K562 (cell line): Measurements from ENCODE around the gene IL20RA. TPM values are rescaled to one million over a fixed set of nuclear protein-coding genes. Genes with fewer than 3 reads are reported as not detected.

Experiments
- ATAC-seq: fragments of 200-7000 bp; cut with Tn5 transposase; 3 replicates; pipeline ENCODE4 v1.9.1; 2020; ENCODE audit warnings: moderate library complexity
- BruUV-seq: library from RNA; stranded (reverse); fragments of 400-500 nt; replicated peaks from 2 replicates; lab custom pipeline; 2021; lab: Mats Ljungman, UMichigan
- CTCF ChIA-PET: fragments of 300-600 bp; formaldehyde crosslinking; extraction: SDS; loops from one replicate; lab custom pipeline; 2021; ENCODE audit warnings: low intra/inter-chr PET ratio; lab: Yijun Ruan, JAX
- POLR2A ChIA-PET: fragments of 300-600, 350-650 bp; sonication (Branson Sonifier 250); formaldehyde crosslinking; extraction: SDS; loops from one replicate; lab custom pipeline; 2021; ENCODE audit warnings: antibody characterized with exemption, inconsistent platforms; lab: Yijun Ruan, JAX
- DNase-seq, 4 experiments: peaks; one replicate each; pipeline versions ENCODE4 v3.0.0 to v3.0.0-alpha.2; 2011 to 2018; ENCODE audit warnings: low spot score in 3 of 4, mixed read lengths in 3 of 4; ENCODE audit errors: extremely low read depth in 1 of 4
- FAIRE-seq: peaks from 2 replicates; lab custom pipeline; 2011; peaks lifted over from hg19 to GRCh38; lab: Jason Lieb, UNC
- H2AFZ ChIP-seq: 2 replicates; pipeline ENCODE4 v1.6.0; 2011; ENCODE audit warnings: low read depth, low read length, control low read depth, inconsistent platforms
- H3K27ac ChIP-seq: fragments of 200-600 bp; 3 replicates; pipeline ENCODE4 v1.8.0; 2011; ENCODE audit warnings: low read depth, mild to moderate bottlenecking, control low read depth, inconsistent platforms, low read length, moderate library complexity, mixed read lengths; ENCODE audit errors: extremely low read depth
- H3K27me3 ChIP-seq, 2 experiments: fragments of 300-600 bp in 1 of 2; 2 replicates in 1 of 2; 3 replicates in 1 of 2; pipeline versions ENCODE4 v1.6.0 to v1.8.0; 2011; ENCODE audit warnings: inconsistent platforms in 2 of 2, low read length in 2 of 2, mild to moderate bottlenecking in 1 of 2, mixed read lengths in 1 of 2, moderate library complexity in 1 of 2; ENCODE audit not compliant: control insufficient read depth in 2 of 2, insufficient read depth in 2 of 2
- H3K36me3 ChIP-seq: fragments of 300-600 bp; 3 replicates; pipeline ENCODE4 v1.8.0; 2011; ENCODE audit warnings: mild to moderate bottlenecking, low read length, inconsistent platforms; ENCODE audit not compliant: control insufficient read depth, insufficient read depth
- H3K4me1 ChIP-seq, 2 experiments: fragments of 200-600 bp in 1 of 2; replicated peaks in 1 of 2; 2 replicates in 1 of 2; 3 replicates in 1 of 2; pipeline versions ENCODE4 v1.5.1 to v1.8.0; 2011; ENCODE audit warnings: inconsistent platforms in 2 of 2, low read length in 2 of 2, mild to moderate bottlenecking in 1 of 2, mixed read lengths in 1 of 2, moderate library complexity in 1 of 2; ENCODE audit not compliant: control insufficient read depth in 2 of 2, insufficient read depth in 2 of 2
- H3K4me2 ChIP-seq: 2 replicates; pipeline ENCODE4 v1.6.1; 2011; ENCODE audit warnings: low read length, control low read depth, inconsistent platforms, mixed read lengths; ENCODE audit not compliant: insufficient read depth
- H3K4me3 ChIP-seq: fragments of 200-600 bp; sonication (generic), shearing (Covaris generic); 2 replicates; pipeline ENCODE4 v1.5.1; 2016; ENCODE audit warnings: control low read depth, inconsistent platforms
- H3K79me2 ChIP-seq: fragments of 200-600 bp; 3 replicates; pipeline ENCODE4 v1.8.0; 2011; ENCODE audit warnings: low read length, inconsistent platforms; ENCODE audit not compliant: control insufficient read depth, insufficient read depth
- H3K9ac ChIP-seq, 2 experiments: 2 replicates each; pipeline versions ENCODE4 v1.6.0 to v1.6.1; 2011; ENCODE audit warnings: low read depth in 2 of 2, low read length in 2 of 2, control low read depth in 1 of 2, inconsistent platforms in 1 of 2, mild to moderate bottlenecking in 1 of 2, mixed read lengths in 1 of 2; ENCODE audit not compliant: insufficient read depth in 1 of 2
- H3K9me1 ChIP-seq: one replicate; pipeline ENCODE4 v1.6.0; 2011; ENCODE audit warnings: inconsistent platforms, mild to moderate bottlenecking, low read length, moderate library complexity; ENCODE audit not compliant: control insufficient read depth, insufficient read depth
- H3K9me3 ChIP-seq: replicated peaks from 2 replicates; pipeline ENCODE4 v1.5.1; 2011; ENCODE audit warnings: low read depth, low read length, inconsistent platforms; ENCODE audit not compliant: control insufficient read depth, insufficient read depth
- H4K20me1 ChIP-seq: replicated peaks from 2 replicates; pipeline ENCODE4 v1.6.1; 2011; ENCODE audit warnings: low read length, inconsistent platforms, mixed read lengths; ENCODE audit not compliant: control insufficient read depth, insufficient read depth
- BRF2 ChIP-seq: IDR thresholded peaks from 3 replicates; pipeline ENCODE4 v1.6.1; 2011; ENCODE audit warnings: borderline replicate concordance, mild to moderate bottlenecking; ENCODE audit not compliant: insufficient read length, insufficient read depth
- ESRRB ChIP-seq: fragments of 250-450 bp; sonication (Bioruptor Pico); IDR thresholded peaks from 2 replicates; pipeline ENCODE4 v1.5.0; 2020; ENCODE audit warnings: mild to moderate bottlenecking, moderate library complexity, borderline replicate concordance
- FOS ChIP-seq: IDR thresholded peaks from 3 replicates; pipeline ENCODE4 v1.6.1; 2011; ENCODE audit not compliant: insufficient read length; ENCODE audit errors: extremely low read depth
- FOSL1 ChIP-seq: fragments of 200-800 bp; sonication (Bioruptor generic); conservative IDR thresholded peaks from 2 replicates; pipeline ENCODE4 v1.6.1; 2016; ENCODE audit warnings: missing genetic modification characterization, missing compliant biosample characterization
- GABPB1 ChIP-seq: sonication (generic); formaldehyde crosslinking; IDR thresholded peaks from 2 replicates; pipeline ENCODE4 v1.8.0; 2022; ENCODE audit warnings: mild to moderate bottlenecking, missing genetic modification reagents
- IFI16 ChIP-seq: fragments of 250-450 bp; sonication (Bioruptor Pico); IDR thresholded peaks from 2 replicates; pipeline ENCODE4 v2.1.2; 2022; ENCODE audit warnings: mild to moderate bottlenecking, inconsistent platforms
- MYBL2 ChIP-seq, 2 experiments: fragments of 450-650 bp in 1 of 2; sonication (generic) in 1 of 2; formaldehyde crosslinking in 1 of 2; IDR thresholded peaks; 2 replicates each; pipeline versions ENCODE4 v1.6.1 to v1.8.1; 2017 to 2022; ENCODE audit warnings: borderline replicate concordance in 1 of 2, inconsistent platforms in 1 of 2, low read depth in 1 of 2, mild to moderate bottlenecking in 1 of 2, missing genetic modification reagents in 1 of 2, moderate library complexity in 1 of 2
- POU5F1 ChIP-seq: fragments of 150-350 bp; IDR thresholded peaks from 2 replicates; pipeline ENCODE4 v1.6.1; 2014; ENCODE audit warnings: borderline replicate concordance, low read length, low read depth, mild to moderate bottlenecking; ENCODE audit not compliant: partially characterized antibody
- TBL1XR1 ChIP-seq, 2 experiments: IDR thresholded peaks; 2 replicates each; pipeline ENCODE4 v1.6.1; 2012; ENCODE audit warnings: improper control_type of control experiment in 2 of 2, low read length in 2 of 2, mild to moderate bottlenecking in 1 of 2
- THAP7 ChIP-seq: fragments of 250-450 bp; sonication (Bioruptor Pico); IDR thresholded peaks from 2 replicates; pipeline ENCODE4 v1.5.0; 2021
- ZNF124 ChIP-seq: sonication (generic); formaldehyde crosslinking; IDR thresholded peaks from 2 replicates; pipeline ENCODE4 v1.8.1; 2022; ENCODE audit warnings: missing genetic modification reagents
- ZNF140 ChIP-seq: fragments of 250-450 bp; sonication (Bioruptor Pico); IDR thresholded peaks from 2 replicates; pipeline ENCODE4 v1.8.0; 2021; ENCODE audit warnings: moderate library complexity, mild to moderate bottlenecking, inconsistent platforms
- ZNF644 ChIP-seq: fragments of 200-800 bp; sonication (Bioruptor generic); IDR thresholded peaks from 2 replicates; pipeline ENCODE4 v1.6.1; 2016; ENCODE audit warnings: low read depth, missing genetic modification characterization, missing compliant biosample characterization
- WGBS: fragments of 100-300 bp; shearing (Covaris generic); methylation state at CpG from one replicate; pipeline ENCODE4 v1.1.6; 2016; ENCODE audit warnings: low coverage, mixed read lengths; ENCODE audit not compliant: insufficient coverage; ENCODE audit errors: missing lambda C conversion rate; 5-methylcytosine and 5-hydroxymethylcytosine counted together
- in situ Hi-C: fragments of 300-500 bp; cut with MboI; formaldehyde crosslinking; loops from 4 replicates; pipeline ENCODE4 v1.15.0; 2018; ENCODE audit warnings: inconsistent platforms, mixed read lengths
- intact Hi-C: fragments of 100-400 bp; cut with micrococcal nuclease; formaldehyde crosslinking; loops from 2 replicates; pipeline ENCODE4 v1.14.2; 2022
- polyA plus RNA-seq, 8 experiments: library from polyadenylated mRNA; depleted of rRNA in 4 of 8; stranded (reverse) in 5 of 8; unstranded in 3 of 8; fragments of >200 nt; fragmentation: Nextera tagmentation in 2 of 8; fragmentation: Illumina TruSeq in 1 of 8; extraction: Ambion mirVana in 2 of 8; extraction: Trizol in 1 of 8; gene quantifications; 2 replicates each; pipeline versions ENCODE4 v1.2.1 to v1.2.3, GENCODE V29; 2011 to 2014; ENCODE audit warnings: inconsistent platforms in 1 of 8, missing spikeins in 1 of 8
- total RNA-seq, 7 experiments: library from RNA; depleted of rRNA in 6 of 7; stranded (reverse); fragments of >200 nt in 6 of 7; fragmentation: Illumina TruSeq in 2 of 7; extraction: Trizol in 2 of 7; gene quantifications; 2 replicates each; pipeline versions ENCODE4 v1.2.1 to v1.2.3, GENCODE V29; 2011 to 2021; ENCODE audit warnings: low replicate concordance in 1 of 7
- TF ChIP-seq, protein P1 (sequence below): sonication (generic); IDR thresholded peaks from 2 replicates; pipeline ENCODE4 v1.6.1; 2016
- TF ChIP-seq, protein P2 (sequence below), 2 experiments: fragments of 150-350 bp in 1 of 2; IDR thresholded peaks; 2 replicates each; pipeline ENCODE4 v1.6.1; 2012 to 2016; ENCODE audit warnings: low read depth in 2 of 2, low read length in 2 of 2, mild to moderate bottlenecking in 1 of 2, moderate library complexity in 1 of 2

Gene IL20RA
- total and polyA plus RNA-seq, 9 of the 15 experiments (the other 6 are each of a cell fraction or from before 2014, with no cell fraction given), result not detected

- Histone ChIP-seq H3K27me3 (peaks cover 0 to 6% of the 10 kb centered on the region in 2 experiments; a peak in 1 of 5 replicates), H4K20me1 (no peaks in the 10 kb centered on the region), H3K4me1 (no peaks in the 10 kb centered on the region), H3K9me1 (no peaks in the 10 kb centered on the region), H2AFZ (no peak overlapping the region), H3K36me3 (no peaks in the 10 kb centered on the region), H3K9ac (no peak overlapping the region), H3K79me2 (no peaks in the 10 kb centered on the region), H3K27ac (no peak overlapping the region), H3K9me3 (no peaks in the 10 kb centered on the region), H3K4me3 (no peak overlapping the region), H3K4me2 (no peak overlapping the region)
- no peak for ATAC-seq
- WGBS, result 2% methylated on average over 3 of the region's 3 CpGs
- in situ Hi-C loops (no loop called here), intact Hi-C loops (no loop called here)
- FAIRE-seq, result no peak
- BruUV-seq, result no TSS peak
- ChIA-PET POLR2A (interaction anchor here (0.6 to 0.7 kb wide), 2 partner anchors 245 to 1006 kb away, joined by 3 to 4 read pairs; no protein-coding TSS in a partner anchor), CTCF (no interaction called here)
- no peak for DNase-seq
- TF ChIP-seq THAP7 (no peak), ZNF644 (tag) (no peak), ESRRB (CRISPR knock-in tag) (no peak), MYBL2 (IDR thresholded peaks at IDR 0.05; ENCODE audit: low read depth) (no peak), MYBL2 (CRISPR knock-in tag; IDR thresholded peaks at IDR 0.05; ENCODE audit: borderline replicate concordance) (no peak), POU5F1 (no peak), TBL1XR1 (IDR thresholded peaks at IDR 0.05; ENCODE audit: low read length in 2 of 2) (no peak), ZNF140 (CRISPR knock-in tag) (no peak), FOSL1 (tag) (no peak), GABPB1 (CRISPR knock-in tag) (no peak), IFI16 (CRISPR knock-in tag) (no peak), ZNF124 (CRISPR knock-in tag) (no peak), BRF2 (no peak), FOS (no peak)
- TF ChIP-seq, protein P1, sequence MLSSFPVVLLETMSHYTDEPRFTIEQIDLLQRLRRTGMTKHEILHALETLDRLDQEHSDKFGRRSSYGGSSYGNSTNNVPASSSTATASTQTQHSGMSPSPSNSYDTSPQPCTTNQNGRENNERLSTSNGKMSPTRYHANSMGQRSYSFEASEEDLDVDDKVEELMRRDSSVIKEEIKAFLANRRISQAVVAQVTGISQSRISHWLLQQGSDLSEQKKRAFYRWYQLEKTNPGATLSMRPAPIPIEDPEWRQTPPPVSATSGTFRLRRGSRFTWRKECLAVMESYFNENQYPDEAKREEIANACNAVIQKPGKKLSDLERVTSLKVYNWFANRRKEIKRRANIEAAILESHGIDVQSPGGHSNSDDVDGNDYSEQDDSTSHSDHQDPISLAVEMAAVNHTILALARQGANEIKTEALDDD, result no peak
- TF ChIP-seq, protein P2, sequence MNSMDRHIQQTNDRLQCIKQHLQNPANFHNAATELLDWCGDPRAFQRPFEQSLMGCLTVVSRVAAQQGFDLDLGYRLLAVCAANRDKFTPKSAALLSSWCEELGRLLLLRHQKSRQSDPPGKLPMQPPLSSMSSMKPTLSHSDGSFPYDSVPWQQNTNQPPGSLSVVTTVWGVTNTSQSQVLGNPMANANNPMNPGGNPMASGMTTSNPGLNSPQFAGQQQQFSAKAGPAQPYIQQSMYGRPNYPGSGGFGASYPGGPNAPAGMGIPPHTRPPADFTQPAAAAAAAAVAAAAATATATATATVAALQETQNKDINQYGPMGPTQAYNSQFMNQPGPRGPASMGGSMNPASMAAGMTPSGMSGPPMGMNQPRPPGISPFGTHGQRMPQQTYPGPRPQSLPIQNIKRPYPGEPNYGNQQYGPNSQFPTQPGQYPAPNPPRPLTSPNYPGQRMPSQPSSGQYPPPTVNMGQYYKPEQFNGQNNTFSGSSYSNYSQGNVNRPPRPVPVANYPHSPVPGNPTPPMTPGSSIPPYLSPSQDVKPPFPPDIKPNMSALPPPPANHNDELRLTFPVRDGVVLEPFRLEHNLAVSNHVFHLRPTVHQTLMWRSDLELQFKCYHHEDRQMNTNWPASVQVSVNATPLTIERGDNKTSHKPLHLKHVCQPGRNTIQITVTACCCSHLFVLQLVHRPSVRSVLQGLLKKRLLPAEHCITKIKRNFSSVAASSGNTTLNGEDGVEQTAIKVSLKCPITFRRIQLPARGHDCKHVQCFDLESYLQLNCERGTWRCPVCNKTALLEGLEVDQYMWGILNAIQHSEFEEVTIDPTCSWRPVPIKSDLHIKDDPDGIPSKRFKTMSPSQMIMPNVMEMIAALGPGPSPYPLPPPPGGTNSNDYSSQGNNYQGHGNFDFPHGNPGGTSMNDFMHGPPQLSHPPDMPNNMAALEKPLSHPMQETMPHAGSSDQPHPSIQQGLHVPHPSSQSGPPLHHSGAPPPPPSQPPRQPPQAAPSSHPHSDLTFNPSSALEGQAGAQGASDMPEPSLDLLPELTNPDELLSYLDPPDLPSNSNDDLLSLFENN (IDR thresholded peaks at IDR 0.05; ENCODE audit: low read depth in 2 of 2, low read length in 2 of 2), result no peak
Measured at GRCh38 chr6:137051790-137052472, 7.2 kb upstream of the IL20RA start.
